GM18520 (cell line): ENCODE results near the gene GRIN2A.

ENCODE experiments used
- ATAC-seq: cut with Tn5 transposase; IDR thresholded peaks from one replicate; pipeline ENCODE4 v1.9.1; 2021; ENCODE audit not compliant: unreplicated experiment

The GRIN2A gene

GRCh38 chr16:10182222-10183053, at the start of gene GRIN2A:
TSS of gene GRIN2A (minus strand) at chr16:10182428. CDS start at chr16:10180411, 2,017 bp downstream.
- ATAC-seq, result no peak

GRCh38 chr16:10231563-10231962, 49.3 kb upstream of the GRIN2A start:
- ATAC-seq, result no peak

- no peak for ATAC-seq
Measured at GRCh38 chr16:10228779-10229178, 46.6 kb upstream of the GRIN2A start.

- no peak for ATAC-seq
Measured at GRCh38 chr16:10226987-10227306, 44.7 kb upstream of the GRIN2A start.

GRCh38 chr16:10226141-10226986, 44.1 kb upstream of the GRIN2A start:
- no peak for ATAC-seq

GRCh38 chr16:10225653-10226052, 43.4 kb upstream of the GRIN2A start:
- no peak for ATAC-seq

- ATAC-seq, result no peak
Measured at GRCh38 chr16:10224850-10225249, 42.6 kb upstream of the GRIN2A start.

- ATAC-seq, result no peak
Measured at GRCh38 chr16:10220942-10221341, 38.7 kb upstream of the GRIN2A start.

GRCh38 chr16:10219742-10220141, 37.5 kb upstream of the GRIN2A start:
- ATAC-seq, result no peak

GRCh38 chr16:10218490-10219206, 36.4 kb upstream of the GRIN2A start:
- no peak for ATAC-seq

GRCh38 chr16:10213748-10214147, 31.5 kb upstream of the GRIN2A start:
- no peak for ATAC-seq

GRCh38 chr16:10210944-10211343, 28.7 kb upstream of the GRIN2A start:
- no peak for ATAC-seq

- ATAC-seq, result no peak
Measured at GRCh38 chr16:10206865-10207264, 24.6 kb upstream of the GRIN2A start.

GRCh38 chr16:10206215-10206614, 24.0 kb upstream of the GRIN2A start:
- peak; percentile 62 for ATAC-seq

- peak; percentile 29 for ATAC-seq
Measured at GRCh38 chr16:10205688-10206087, 23.5 kb upstream of the GRIN2A start.

GRCh38 chr16:10202649-10203048, 20.4 kb upstream of the GRIN2A start:
- ATAC-seq, result no peak

- ATAC-seq, result no peak
Measured at GRCh38 chr16:10200637-10201586, 18.7 kb upstream of the GRIN2A start.

GRCh38 chr16:10196999-10197398, 14.8 kb upstream of the GRIN2A start:
- no peak for ATAC-seq

GRCh38 chr16:10191096-10191495, 8.9 kb upstream of the GRIN2A start:
- ATAC-seq, result no peak

- no peak for ATAC-seq
Measured at GRCh38 chr16:10189861-10190390, 7.7 kb upstream of the GRIN2A start.
